NB4 (cell line): ENCODE measurements around the gene NUDT16.

Experiments used
- DNase-seq: peaks from one replicate; pipeline ENCODE4 v3.0.0; 2010; ENCODE audit warnings: low read depth
- H3K4me3 ChIP-seq: one replicate; pipeline ENCODE4 v1.5.1; 2011; ENCODE audit warnings: mild to moderate bottlenecking, low read depth, low read length, moderate library complexity
- MYC ChIP-seq: IDR thresholded peaks from 2 replicates; pipeline ENCODE4 v1.6.1; 2011; ENCODE audit warnings: low read depth, low read length
- POLR2A ChIP-seq: IDR thresholded peaks from 2 replicates; pipeline ENCODE4 v1.6.1; 2011; ENCODE audit warnings: mild to moderate bottlenecking; ENCODE audit not compliant: insufficient read length; ENCODE audit errors: extremely low read depth
- TF ChIP-seq, protein P1 (sequence below): IDR thresholded peaks from one replicate; pipeline ENCODE4 v1.5.1; 2012; ENCODE audit warnings: low read depth, low read length
- TF ChIP-seq, protein P2 (sequence below): IDR thresholded peaks from 2 replicates; pipeline ENCODE4 v1.6.1; 2011; ENCODE audit warnings: low read depth, low read length

NUDT16 gene

DNA sequence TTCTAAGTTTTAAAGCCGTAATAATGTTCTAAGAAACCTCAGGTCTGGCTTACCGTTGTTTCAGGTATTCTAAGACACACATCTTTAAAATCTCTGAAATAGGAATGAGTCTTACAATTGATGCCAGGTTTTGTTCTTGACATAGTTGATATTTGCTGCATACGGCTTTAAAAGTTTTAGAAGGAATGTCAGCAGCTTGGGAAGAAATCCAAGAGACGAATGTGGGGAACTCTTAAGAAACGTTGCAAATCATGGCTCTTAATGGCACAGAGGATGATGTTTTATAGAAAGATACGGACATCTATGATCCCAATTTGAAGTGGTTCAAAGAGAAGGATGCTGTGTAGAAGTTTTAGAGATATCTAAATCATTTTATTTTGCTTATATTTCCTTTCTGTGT is 11.5 kb downstream of the NUDT16 start:
- TF ChIP-seq, protein P1, sequence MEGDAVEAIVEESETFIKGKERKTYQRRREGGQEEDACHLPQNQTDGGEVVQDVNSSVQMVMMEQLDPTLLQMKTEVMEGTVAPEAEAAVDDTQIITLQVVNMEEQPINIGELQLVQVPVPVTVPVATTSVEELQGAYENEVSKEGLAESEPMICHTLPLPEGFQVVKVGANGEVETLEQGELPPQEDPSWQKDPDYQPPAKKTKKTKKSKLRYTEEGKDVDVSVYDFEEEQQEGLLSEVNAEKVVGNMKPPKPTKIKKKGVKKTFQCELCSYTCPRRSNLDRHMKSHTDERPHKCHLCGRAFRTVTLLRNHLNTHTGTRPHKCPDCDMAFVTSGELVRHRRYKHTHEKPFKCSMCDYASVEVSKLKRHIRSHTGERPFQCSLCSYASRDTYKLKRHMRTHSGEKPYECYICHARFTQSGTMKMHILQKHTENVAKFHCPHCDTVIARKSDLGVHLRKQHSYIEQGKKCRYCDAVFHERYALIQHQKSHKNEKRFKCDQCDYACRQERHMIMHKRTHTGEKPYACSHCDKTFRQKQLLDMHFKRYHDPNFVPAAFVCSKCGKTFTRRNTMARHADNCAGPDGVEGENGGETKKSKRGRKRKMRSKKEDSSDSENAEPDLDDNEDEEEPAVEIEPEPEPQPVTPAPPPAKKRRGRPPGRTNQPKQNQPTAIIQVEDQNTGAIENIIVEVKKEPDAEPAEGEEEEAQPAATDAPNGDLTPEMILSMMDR, result no peak
- no peak for TF ChIP-seq POLR2A
- TF ChIP-seq MYC, result no peak
- TF ChIP-seq, protein P2, sequence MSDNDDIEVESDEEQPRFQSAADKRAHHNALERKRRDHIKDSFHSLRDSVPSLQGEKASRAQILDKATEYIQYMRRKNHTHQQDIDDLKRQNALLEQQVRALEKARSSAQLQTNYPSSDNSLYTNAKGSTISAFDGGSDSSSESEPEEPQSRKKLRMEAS, result no peak
- no peak for DNase-seq
- no peak overlapping the region for H3K4me3 ChIP-seq

- H3K4me3 ChIP-seq, result no peak overlapping the region
- DNase-seq, result no peak
- TF ChIP-seq POLR2A, result no peak
- TF ChIP-seq, protein P1, result no peak
- no peak for TF ChIP-seq MYC
- TF ChIP-seq, protein P2, result no peak
These were observed 12.3 kb downstream of the NUDT16 start for GRCh38 chr3:131393868-131394267.

- no peak for DNase-seq
- TF ChIP-seq, protein P2, result no peak
- TF ChIP-seq POLR2A, result no peak
- no peak overlapping the region for H3K4me3 ChIP-seq
These were observed 12.8 kb downstream of the NUDT16 start for GRCh38 chr3:131394400-131394799.

- peak; percentile 15 for DNase-seq
- TF ChIP-seq, protein P1, result no peak
- TF ChIP-seq MYC (no peak), POLR2A (no peak)
- TF ChIP-seq, protein P2, result no peak
- H3K4me3 ChIP-seq, result no peak overlapping the region
These were observed 14.6 kb downstream of the NUDT16 start for GRCh38 chr3:131396170-131396569.

GRCh38 chr3:131397889-131398288 is 16.3 kb downstream of the NUDT16 start:
- TF ChIP-seq POLR2A (no peak), MYC (no peak)
- TF ChIP-seq, protein P1, result no peak
- TF ChIP-seq, protein P2, result no peak
- no peak for DNase-seq
- no peak overlapping the region for H3K4me3 ChIP-seq

DNA sequence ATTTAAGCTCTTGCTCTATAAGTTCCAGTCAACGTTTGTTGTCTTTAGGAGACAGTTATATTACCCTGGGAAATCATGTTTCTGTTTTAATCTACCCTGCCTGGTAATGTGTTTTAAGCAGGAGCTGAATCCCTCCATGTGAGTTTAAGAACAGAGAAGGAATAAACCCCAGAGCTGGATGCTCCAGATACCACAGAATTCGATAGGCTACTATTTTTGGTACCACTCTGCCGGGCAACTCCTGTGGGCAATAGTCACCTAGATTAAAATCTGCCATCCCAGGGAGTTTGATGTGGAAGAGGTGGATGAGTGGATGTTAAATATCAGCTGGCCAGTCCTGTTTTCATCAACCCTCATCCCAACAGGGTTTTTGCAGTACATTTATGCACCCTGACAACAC is 20.4 kb downstream of the NUDT16 start:
- no peak overlapping the region for H3K4me3 ChIP-seq
- no peak for DNase-seq
- TF ChIP-seq, protein P2, result no peak
- TF ChIP-seq, protein P1, result no peak
- TF ChIP-seq POLR2A (no peak), MYC (no peak)
